ENCODE results near the gene FCRL3. TPM values are rescaled to one million over a fixed set of nuclear protein-coding genes. Genes with fewer than 3 reads are reported as not detected.
"Not testable (repeated sequence)": the region's sequence is repeated elsewhere in the genome, so short reads cannot be mapped to it uniquely, and the experiment has no call there.

Gene FCRL3
- total RNA-seq, result 100 to 1,000 TPM in 1 of 3 donors, 10 to 100 TPM in 2; 69.8 to 117 (median 83.8) TPM
- total RNA-seq (2013), result 211 TPM

- Mint-ChIP-seq H3K27me3 (ENCODE audit: low read depth in 2 of 2) (no peaks in the 10 kb centered on the region), H3K9me3 (peaks cover 2 to 3% of the 10 kb centered on the region in 2 donors), H3K4me3 (peak within 1 kb of the TSS; percentile 91), H3K36me3 (no peaks in the 10 kb centered on the region), H3K27ac (peak within 1 kb of the TSS; percentile 93 to 95), H3K4me1 (peaks cover 93 to 96% of the 10 kb centered on the region in 2 donors)
- peak within 1 kb of the TSS; percentile 47 for H3K4me3 ChIP-seq (ENCODE audit: low read length)
- no peak for TF ChIP-seq CTCF (IDR thresholded peaks at IDR 0.05)
- H3K4me1 ChIP-seq (ENCODE audit: control insufficient read depth, insufficient read depth, low read length), result peaks cover 64% of the 10 kb centered on the region
- intact Hi-C loops (cut with micrococcal nuclease), result loop anchor here (1.0 to 5.0 kb wide), 2 partner anchors 23 to 37 kb away; no protein-coding TSS in a partner anchor
- no peaks in the 10 kb centered on the region for H3K27me3 ChIP-seq (ENCODE audit: control insufficient read depth, insufficient read depth, low read length)
- WGBS (ENCODE audit: insufficient coverage), result 5% methylated on average over 4 of the region's 4 CpGs
- ATAC-seq, result peak; percentile 75 to 93 (median 91)
- peak; percentile 43 to 55 for DNase-seq
- no peaks in the 10 kb centered on the region for H3K9me3 ChIP-seq (ENCODE audit: control insufficient read depth, insufficient read depth, low read length)
- peak within 1 kb of the TSS; percentile 86 for H3K27ac ChIP-seq (ENCODE audit: low read length)
- H3K36me3 ChIP-seq (ENCODE audit: control insufficient read depth, insufficient read depth, low read length), result no peaks in the 10 kb centered on the region
Measured at GRCh38 chr1:157700732-157701131, at the start of gene FCRL3. FCRL3 (minus strand) TSS chr1:157700769; CDS start chr1:157700489, 280 bp downstream.

GRCh38 chr1:157748262-157748817, 47.8 kb upstream of the FCRL3 start:
- H3K4me3 ChIP-seq (ENCODE audit: low read length), result no peak overlapping the region
- peak in 2 of 3 donors; percentile 38 to 46 for ATAC-seq
- peaks cover 3% of the 10 kb centered on the region for H3K4me1 ChIP-seq (ENCODE audit: control insufficient read depth, insufficient read depth, low read length)
- H3K4me1 Mint-ChIP-seq, result peaks cover 30% of the 10 kb centered on the region in 2 donors
- no peaks in the 10 kb centered on the region for H3K36me3 Mint-ChIP-seq
- no peaks in the 10 kb centered on the region for H3K36me3 ChIP-seq (ENCODE audit: control insufficient read depth, insufficient read depth, low read length)
- H3K27me3 ChIP-seq (ENCODE audit: control insufficient read depth, insufficient read depth, low read length), result no peaks in the 10 kb centered on the region
- H3K27ac Mint-ChIP-seq, result peak overlapping the region in 1 of 2 donors; percentile 21
- intact Hi-C loops (cut with micrococcal nuclease), result no loop called here
- no peak overlapping the region for H3K27ac ChIP-seq (ENCODE audit: low read length)
- no peaks in the 10 kb centered on the region for H3K27me3 Mint-ChIP-seq (ENCODE audit: low read depth in 2 of 2)
- no peak for TF ChIP-seq CTCF (IDR thresholded peaks at IDR 0.05)
- no peak overlapping the region for H3K4me3 Mint-ChIP-seq
- no peaks in the 10 kb centered on the region for H3K9me3 Mint-ChIP-seq
- no peak for DNase-seq
- WGBS (ENCODE audit: insufficient coverage), result 96% methylated on average over 2 of the region's 3 CpGs
- no peaks in the 10 kb centered on the region for H3K9me3 ChIP-seq (ENCODE audit: control insufficient read depth, insufficient read depth, low read length)

GRCh38 chr1:157739229-157739901, 38.8 kb upstream of the FCRL3 start:
- no peak overlapping the region for H3K27ac Mint-ChIP-seq
- H3K4me3 ChIP-seq (ENCODE audit: low read length), result no peak overlapping the region
- H3K4me3 Mint-ChIP-seq, result no peak overlapping the region
- peaks cover 16% of the 10 kb centered on the region for H3K4me1 ChIP-seq (ENCODE audit: control insufficient read depth, insufficient read depth, low read length)
- H3K9me3 Mint-ChIP-seq, result no peaks in the 10 kb centered on the region
- no peaks in the 10 kb centered on the region for H3K27me3 ChIP-seq (ENCODE audit: control insufficient read depth, insufficient read depth, low read length)
- no peaks in the 10 kb centered on the region for H3K36me3 ChIP-seq (ENCODE audit: control insufficient read depth, insufficient read depth, low read length)
- H3K27ac ChIP-seq (ENCODE audit: low read length), result no peak overlapping the region
- TF ChIP-seq CTCF (IDR thresholded peaks at IDR 0.05), result no peak
- no peaks in the 10 kb centered on the region for H3K27me3 Mint-ChIP-seq (ENCODE audit: low read depth in 2 of 2)
- peaks cover 38 to 47% of the 10 kb centered on the region in 2 donors for H3K4me1 Mint-ChIP-seq
- intact Hi-C loops (cut with micrococcal nuclease), result loop anchor here (5.0 kb wide), 1 partner anchor 37 kb away; the partner anchor contains the start of gene FCRL3
- DNase-seq (no peak), ATAC-seq (peak; percentile 15 to 55 (median 30))
- 65% methylated on average over 5 of the region's 5 CpGs for WGBS (ENCODE audit: insufficient coverage)
- no peaks in the 10 kb centered on the region for H3K36me3 Mint-ChIP-seq
- no peaks in the 10 kb centered on the region for H3K9me3 ChIP-seq (ENCODE audit: control insufficient read depth, insufficient read depth, low read length)

GRCh38 chr1:157735991-157736390, 35.4 kb upstream of the FCRL3 start:
- ATAC-seq, result peak in 1 of 3 donors; percentile 43
- H3K9me3 Mint-ChIP-seq; H3K27me3 Mint-ChIP-seq (ENCODE audit: low read depth in 2 of 2); H3K36me3 Mint-ChIP-seq; H3K27me3 ChIP-seq (ENCODE audit: control insufficient read depth, insufficient read depth, low read length); DNase-seq; H3K36me3 ChIP-seq (ENCODE audit: control insufficient read depth, insufficient read depth, low read length); H3K9me3 ChIP-seq (ENCODE audit: control insufficient read depth, insufficient read depth, low read length); H3K27ac ChIP-seq (ENCODE audit: low read length); H3K4me3 ChIP-seq (ENCODE audit: low read length): not testable (repeated sequence)
- peaks cover 17% of the 10 kb centered on the region for H3K4me1 ChIP-seq (ENCODE audit: control insufficient read depth, insufficient read depth, low read length)
- H3K4me3 Mint-ChIP-seq, result peak overlapping the region; percentile 60
- intact Hi-C loops (cut with micrococcal nuclease), result loop anchor here (5.0 kb wide), 1 partner anchor 34 kb away; the partner anchor contains the start of gene FCRL3
- H3K27ac Mint-ChIP-seq, result peak overlapping the region; percentile 35 to 61
- WGBS (ENCODE audit: insufficient coverage), result 82% methylated on average over 3 of the region's 5 CpGs
- peaks cover 54 to 61% of the 10 kb centered on the region in 2 donors for H3K4me1 Mint-ChIP-seq

Data from natural killer cell (primary cell).